ENCODE results near the gene ELFN2. TPM values are rescaled to one million over a fixed set of nuclear protein-coding genes. Genes with fewer than 3 reads are reported as not detected.

ELFN2 gene
- total RNA-seq, 1 experiment from 2014 or later: 30.8 TPM

- ChIA-PET POLR2A (ENCODE audit: unreplicated experiment) (no interaction called here), CTCF (no interaction called here)
- Histone ChIP-seq H3K4me3 (no peak overlapping the region), H3K27me3 (ENCODE audit: insufficient read depth, low read depth) (no peaks in the 10 kb centered on the region), H3F3A (ENCODE audit: insufficient read depth, low read depth) (peaks cover 46% of the 10 kb centered on the region), H3K9me2 (ENCODE audit: insufficient read depth) (no peaks in the 10 kb centered on the region), H3K36me3 (ENCODE audit: low read depth) (no peaks in the 10 kb centered on the region), H3K4me1 (replicated peaks; ENCODE audit: insufficient read depth) (peaks cover 49% of the 10 kb centered on the region), H3K27ac (no peak overlapping the region), H3K79me2 (ENCODE audit: low read depth) (peaks cover 57% of the 10 kb centered on the region), H3K9me3 (ENCODE audit: insufficient read depth, low read depth) (no peaks in the 10 kb centered on the region), H3K4me2 (no peak overlapping the region), H2AFZ (no peak overlapping the region), H4K20me1 (ENCODE audit: insufficient read depth) (no peaks in the 10 kb centered on the region; the same call in 1 of the 2 replicates)
- BruUV-seq (replicated peaks): no TSS peak
- TF ChIP-seq EZH2 (IDR thresholded peaks at IDR 0.05; ENCODE audit: low read depth) (no peak), CTCF (conservative IDR thresholded peaks at IDR 0.05) (no peak)
- no peak for DNase-seq
- intact Hi-C loops (cut with micrococcal nuclease; ENCODE audit: unreplicated experiment): no loop called here
Measured at GRCh38 chr22:37416389-37416788, 10.9 kb downstream of the ELFN2 start.

GRCh38 chr22:37415210-37415609 is 12.1 kb downstream of the ELFN2 start:
- Histone ChIP-seq H3K79me2 (ENCODE audit: low read depth) (peaks cover 51% of the 10 kb centered on the region), H3F3A (ENCODE audit: insufficient read depth, low read depth) (peaks cover 52% of the 10 kb centered on the region), H3K9me2 (ENCODE audit: insufficient read depth) (no peaks in the 10 kb centered on the region), H4K20me1 (ENCODE audit: insufficient read depth) (no peaks in the 10 kb centered on the region; the same call in 1 of the 2 replicates), H3K4me3 (no peak overlapping the region), H2AFZ (no peak overlapping the region), H3K27me3 (ENCODE audit: insufficient read depth, low read depth) (no peaks in the 10 kb centered on the region), H3K9me3 (ENCODE audit: insufficient read depth, low read depth) (no peaks in the 10 kb centered on the region), H3K4me2 (no peak overlapping the region), H3K36me3 (ENCODE audit: low read depth) (no peaks in the 10 kb centered on the region), H3K4me1 (replicated peaks; ENCODE audit: insufficient read depth) (peaks cover 39% of the 10 kb centered on the region), H3K27ac (no peak overlapping the region)
- no TSS peak for BruUV-seq (replicated peaks)
- DNase-seq: no peak
- intact Hi-C loops (cut with micrococcal nuclease; ENCODE audit: unreplicated experiment): no loop called here
- TF ChIP-seq EZH2 (IDR thresholded peaks at IDR 0.05; ENCODE audit: low read depth) (no peak), CTCF (conservative IDR thresholded peaks at IDR 0.05) (no peak)
- ChIA-PET CTCF (no interaction called here), POLR2A (ENCODE audit: unreplicated experiment) (no interaction called here)

GRCh38 chr22:37414288-37414687 is 13.0 kb downstream of the ELFN2 start:
- Histone ChIP-seq H3K36me3 (ENCODE audit: low read depth) (no peaks in the 10 kb centered on the region), H3K4me1 (replicated peaks; ENCODE audit: insufficient read depth) (peaks cover 35% of the 10 kb centered on the region), H3K27ac (no peak overlapping the region), H3K9me3 (ENCODE audit: insufficient read depth, low read depth) (no peaks in the 10 kb centered on the region), H2AFZ (no peak overlapping the region), H3K4me3 (no peak overlapping the region), H3F3A (ENCODE audit: insufficient read depth, low read depth) (peaks cover 52% of the 10 kb centered on the region), H3K9me2 (ENCODE audit: insufficient read depth) (no peaks in the 10 kb centered on the region), H3K27me3 (ENCODE audit: insufficient read depth, low read depth) (no peaks in the 10 kb centered on the region), H3K79me2 (ENCODE audit: low read depth) (peaks cover 45% of the 10 kb centered on the region), H3K4me2 (0 out of 2 replicates have a peak overlapping the region, but pooled peaks have one; percentile 70), H4K20me1 (ENCODE audit: insufficient read depth) (peaks cover 3% of the 10 kb centered on the region; the same call in 1 of the 2 replicates)
- intact Hi-C loops (cut with micrococcal nuclease; ENCODE audit: unreplicated experiment): no loop called here
- CTCF ChIA-PET: interaction anchor here (0.6 kb wide), 1 partner anchor 91 kb away, joined by 5 read pairs; no protein-coding TSS in a partner anchor
- POLR2A ChIA-PET (ENCODE audit: unreplicated experiment): interaction anchor here (0.6 kb wide), 1 partner anchor 185 kb away, joined by 11 read pairs; no protein-coding TSS in a partner anchor
- no TSS peak for BruUV-seq (replicated peaks)
- DNase-seq: no peak
- TF ChIP-seq EZH2 (IDR thresholded peaks at IDR 0.05; ENCODE audit: low read depth) (no peak), CTCF (conservative IDR thresholded peaks at IDR 0.05) (no peak)
